Right renal cortex interstitium (tissue), 3 donors: Measurements from ENCODE around the gene CACNA1F. TPM values are rescaled to one million over a fixed set of nuclear protein-coding genes. Genes with fewer than 3 reads are reported as not detected.

Experiments used
- DNase-seq, 3 donors: peaks; one replicate each; pipeline ENCODE4 v3.0.0-alpha.2; 2013; ENCODE audit warnings: low read depth in 3 of 3, low spot score in 2 of 3
- polyA plus RNA-seq, 3 donors: library from polyadenylated mRNA; unstranded; fragments of 120-200 nt; gene quantifications; one replicate each; pipeline ENCODE4 v1.2.1, GENCODE V29; 2013; ENCODE audit not compliant: insufficient read length in 3 of 3

Gene CACNA1F
- polyA plus RNA-seq, 3 donors = 0.15 to 0.29 (median 0.17) TPM

DNA sequence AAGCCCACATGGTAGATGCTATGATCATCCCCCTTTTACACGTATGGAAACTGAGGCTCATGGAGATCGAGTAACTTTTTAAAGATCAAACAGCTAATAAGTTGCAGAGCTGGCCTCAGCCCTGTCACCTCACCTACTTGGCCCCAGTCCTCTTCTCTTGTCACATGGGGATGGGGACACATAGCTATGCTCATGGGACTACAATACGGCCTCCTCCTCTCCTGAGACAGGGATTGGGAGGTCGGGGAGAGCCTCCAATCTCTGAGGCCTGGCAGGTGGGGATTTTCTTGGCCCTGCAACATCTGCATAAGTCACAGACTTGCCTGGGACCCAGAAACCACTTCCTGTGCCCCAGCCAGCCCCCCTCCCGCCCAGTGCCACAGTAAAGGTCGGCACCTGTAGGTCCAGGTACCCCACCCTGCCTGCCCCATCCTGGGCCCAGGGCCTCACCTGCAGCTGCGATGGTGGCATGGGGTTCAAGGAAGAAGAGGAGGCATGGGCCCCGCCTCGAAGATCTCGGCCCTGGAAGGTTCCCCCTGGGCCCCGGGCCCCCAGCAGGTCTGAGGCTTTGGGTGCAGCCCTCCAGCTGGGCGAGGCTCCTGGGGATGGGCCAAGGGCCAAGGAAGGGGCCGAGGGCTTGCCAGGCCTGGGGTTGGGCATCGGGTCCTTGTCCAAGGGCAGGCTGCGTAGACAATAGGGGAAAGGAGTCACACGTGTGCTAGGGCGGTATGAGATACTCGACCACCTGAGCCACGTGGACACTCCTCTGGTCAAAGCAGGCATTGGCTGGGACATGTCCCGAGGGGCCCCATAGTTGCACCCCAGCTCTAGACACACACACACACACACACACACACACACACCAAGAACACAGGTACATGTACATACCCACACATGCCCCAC, 25.0 kb upstream of the CACNA1F start:
- DNase-seq = no peak

DNA sequence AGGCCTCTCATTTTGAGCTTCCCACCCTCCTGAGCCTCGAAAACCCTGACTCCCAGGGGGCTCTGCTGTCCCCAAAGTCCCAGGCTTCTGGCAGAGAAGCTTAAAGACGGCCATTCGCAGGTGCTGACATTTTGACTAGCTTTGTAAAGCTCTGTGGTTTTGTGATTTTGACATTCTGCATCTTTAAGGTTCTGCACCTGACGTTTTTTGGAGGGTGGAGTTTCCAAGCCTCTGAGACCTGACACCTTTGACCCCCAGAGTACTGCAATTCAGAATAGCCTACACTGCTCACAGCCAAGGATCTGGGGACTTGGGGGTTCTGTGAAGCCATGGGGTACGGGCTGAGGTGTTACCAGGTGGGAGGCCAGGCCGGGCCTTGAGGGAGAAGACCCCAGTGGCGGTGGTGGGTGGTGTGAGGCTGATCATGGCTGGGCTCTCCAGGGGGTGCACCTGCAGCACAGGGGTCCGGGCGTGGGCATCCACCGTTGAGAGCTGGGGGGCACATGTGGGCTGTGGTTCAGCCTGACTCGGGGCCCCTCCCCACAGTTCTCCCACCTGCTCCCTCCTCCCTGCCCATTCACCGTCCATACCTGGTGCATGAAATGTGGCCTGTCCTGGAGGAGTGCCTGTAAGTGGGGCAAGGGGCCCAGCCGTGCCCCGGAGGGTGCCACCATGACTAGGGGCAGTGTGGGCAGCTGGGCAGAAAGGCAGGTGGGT, 24.1 kb upstream of the CACNA1F start:
- DNase-seq = no peak

GRCh38 chrX:49256268-49256995, 23.3 kb upstream of the CACNA1F start:
- no peak for DNase-seq

DNA sequence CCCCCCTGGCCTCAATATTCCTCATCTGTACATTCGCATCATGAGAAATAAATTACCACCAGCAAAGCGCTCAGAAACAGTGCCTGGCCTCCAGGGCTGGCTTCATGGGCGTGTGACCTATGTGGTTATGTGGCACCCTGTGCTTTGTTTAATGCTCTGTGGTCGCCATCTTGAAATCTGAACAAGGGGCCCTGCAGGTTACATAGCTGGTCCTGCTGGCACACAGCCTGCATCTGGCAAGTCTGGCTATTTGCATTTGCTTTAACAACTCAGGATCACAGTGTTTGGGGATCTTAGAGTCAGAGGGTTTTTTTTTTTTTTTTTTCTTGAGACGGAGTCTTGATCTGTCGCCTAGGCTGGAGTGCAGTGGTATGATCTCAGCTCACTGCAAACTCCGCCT, 21.5 kb upstream of the CACNA1F start:
- no peak for DNase-seq

DNA sequence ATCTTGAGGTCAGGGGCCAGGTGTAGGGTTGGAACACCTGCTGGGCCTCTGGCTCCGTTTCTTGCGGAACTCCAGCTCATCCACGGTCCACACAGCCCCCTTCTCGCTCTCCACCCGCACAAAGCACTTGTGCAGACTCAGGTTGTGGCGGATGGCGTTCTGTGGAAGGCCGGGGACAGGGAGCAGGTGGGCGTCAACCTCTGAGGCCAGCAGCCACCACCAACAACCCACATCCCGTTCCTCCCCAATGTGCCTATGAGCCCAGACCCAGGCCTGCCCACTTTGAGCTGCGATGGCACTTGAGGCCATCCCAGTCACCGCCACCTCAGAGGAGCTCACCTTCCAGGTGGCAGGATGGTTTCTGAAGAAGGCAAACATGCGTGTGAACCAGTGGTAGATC, 18.2 kb upstream of the CACNA1F start:
- no peak for DNase-seq

DNA sequence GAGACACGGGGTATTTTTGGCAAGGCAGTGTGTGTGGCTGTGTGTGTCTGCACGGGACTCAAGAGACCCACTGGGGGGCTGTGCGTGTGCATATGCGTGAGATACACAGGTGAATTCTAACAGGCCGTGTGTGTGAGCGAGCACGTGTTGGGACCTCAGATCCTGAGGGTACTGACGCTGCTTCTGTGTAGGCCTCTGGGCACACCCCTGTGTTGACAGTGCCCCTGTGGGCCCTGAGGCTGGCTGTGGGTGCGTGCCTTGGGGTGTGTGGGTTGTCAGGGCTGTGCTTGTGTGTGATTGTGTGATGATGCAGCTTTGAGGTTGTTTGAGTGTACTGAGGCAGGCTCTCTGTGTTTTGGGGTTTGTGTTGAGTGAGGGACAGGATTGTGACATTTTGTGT, 17.4 kb upstream of the CACNA1F start:
- DNase-seq = no peak

DNA sequence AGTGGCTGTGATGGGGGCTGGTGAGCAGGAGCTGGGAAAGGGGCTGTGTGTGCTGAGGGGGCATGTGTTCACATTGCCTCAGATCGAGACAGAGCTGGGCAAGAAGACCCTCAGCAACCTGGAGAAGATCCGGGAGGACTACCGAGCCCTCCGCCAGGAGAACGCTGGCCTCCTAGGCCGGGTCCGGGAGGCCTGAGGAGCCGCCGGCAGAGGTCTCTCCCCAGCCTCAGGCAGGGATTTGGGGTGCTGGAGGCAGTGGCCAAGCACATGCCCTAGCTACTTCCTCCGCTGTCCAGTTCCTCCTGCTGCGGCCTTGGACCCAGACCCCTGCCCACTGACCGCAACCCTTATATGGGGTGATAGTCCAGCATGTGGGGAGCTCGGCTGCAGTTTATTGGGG, 16.9 kb upstream of the CACNA1F start:
- no peak for DNase-seq

GRCh38 chrX:49249616-49250015, 16.5 kb upstream of the CACNA1F start:
- DNase-seq = no peak

DNA sequence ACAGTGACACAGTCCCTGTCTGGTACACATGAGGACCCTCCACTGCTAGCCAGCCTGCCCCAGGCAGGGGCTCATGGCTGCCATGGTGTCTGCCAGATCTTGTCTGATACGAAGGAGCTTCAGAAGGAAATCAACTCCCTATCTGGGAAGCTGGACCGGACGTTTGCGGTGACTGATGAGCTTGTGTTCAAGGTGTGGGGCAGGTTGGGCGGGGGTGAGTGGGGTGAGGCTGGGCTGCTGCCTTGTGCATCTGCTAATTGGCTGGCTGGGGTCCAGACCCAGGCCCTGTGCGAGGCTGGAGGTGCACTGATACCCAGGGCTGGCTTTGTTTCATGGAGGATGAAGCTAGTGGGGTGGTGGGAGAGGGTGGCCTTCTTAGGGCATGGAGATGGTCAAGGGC, 15.9 kb upstream of the CACNA1F start:
- no peak for DNase-seq

- no peak for DNase-seq
Measured at GRCh38 chrX:49247916-49248811, 15.0 kb upstream of the CACNA1F start.

DNA sequence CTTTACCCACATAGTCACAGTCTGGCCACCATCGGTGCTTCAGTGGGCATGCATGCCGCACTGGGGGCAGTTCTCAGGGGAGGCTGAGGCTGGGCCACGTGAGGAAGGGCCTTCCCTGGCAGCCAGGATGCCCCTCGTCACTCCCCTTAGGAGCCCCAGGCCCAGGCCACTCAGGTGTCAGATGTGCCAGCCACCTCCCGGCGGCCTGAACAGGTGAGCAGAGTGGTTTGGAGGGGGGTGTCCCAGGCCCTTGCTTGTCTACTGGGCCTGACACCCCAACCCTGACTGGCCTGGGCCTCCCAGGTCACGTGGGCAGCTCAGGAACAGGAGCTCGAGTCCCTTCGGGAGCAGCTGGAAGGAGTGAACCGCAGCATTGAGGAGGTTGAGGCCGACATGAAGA, 14.2 kb upstream of the CACNA1F start:
- no peak for DNase-seq

- DNase-seq = no peak
Measured at GRCh38 chrX:49246541-49246940, 13.4 kb upstream of the CACNA1F start.

- DNase-seq = no peak
Measured at GRCh38 chrX:49244207-49244606, 11.1 kb upstream of the CACNA1F start.

DNA sequence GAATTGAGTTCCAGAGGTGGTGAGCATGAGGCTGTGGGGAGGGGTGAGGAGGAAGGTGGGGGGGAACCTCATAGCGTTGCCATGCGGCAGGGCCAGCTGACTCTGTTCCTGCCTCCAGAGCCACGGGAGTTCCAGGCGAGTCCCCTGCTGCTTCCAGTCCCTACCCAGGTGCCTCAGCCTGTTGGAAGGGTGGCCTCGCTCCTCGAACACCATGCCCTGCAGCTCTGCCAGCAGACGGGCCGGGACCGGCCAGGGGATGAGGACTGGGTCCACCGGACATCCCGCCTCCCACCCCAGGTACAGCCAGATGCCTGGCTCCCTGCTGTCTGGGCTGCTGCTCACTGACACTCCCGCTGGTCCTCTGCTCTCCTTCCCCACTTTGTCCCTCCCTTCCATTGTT, 10.0 kb upstream of the CACNA1F start:
- DNase-seq = no peak

DNA sequence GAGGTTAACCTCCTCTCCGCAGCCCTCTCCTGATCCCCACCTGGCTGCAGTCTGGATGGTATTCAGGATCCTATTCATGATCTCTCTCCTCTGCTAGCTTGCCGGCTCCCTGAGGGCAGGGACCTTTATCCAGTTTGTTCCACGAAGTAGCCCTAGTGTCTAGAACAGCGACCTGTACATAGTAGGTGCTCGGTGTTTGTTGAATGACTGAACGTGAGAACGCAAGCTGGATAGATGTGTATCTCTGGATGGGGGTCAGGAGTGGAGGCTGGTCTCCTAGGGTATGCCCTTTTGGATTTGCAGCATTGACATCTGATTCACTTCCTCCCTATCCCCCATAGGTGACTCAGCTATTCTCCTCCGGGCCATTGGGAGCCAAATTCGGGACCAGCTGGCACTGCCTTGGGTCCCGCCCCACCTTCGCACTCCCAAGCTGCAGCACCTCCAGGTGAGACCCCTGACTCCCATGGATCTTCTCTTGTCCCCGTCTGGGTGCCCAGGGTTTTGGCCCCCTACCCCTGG, 9.5 kb upstream of the CACNA1F start:
- no peak for DNase-seq

DNA sequence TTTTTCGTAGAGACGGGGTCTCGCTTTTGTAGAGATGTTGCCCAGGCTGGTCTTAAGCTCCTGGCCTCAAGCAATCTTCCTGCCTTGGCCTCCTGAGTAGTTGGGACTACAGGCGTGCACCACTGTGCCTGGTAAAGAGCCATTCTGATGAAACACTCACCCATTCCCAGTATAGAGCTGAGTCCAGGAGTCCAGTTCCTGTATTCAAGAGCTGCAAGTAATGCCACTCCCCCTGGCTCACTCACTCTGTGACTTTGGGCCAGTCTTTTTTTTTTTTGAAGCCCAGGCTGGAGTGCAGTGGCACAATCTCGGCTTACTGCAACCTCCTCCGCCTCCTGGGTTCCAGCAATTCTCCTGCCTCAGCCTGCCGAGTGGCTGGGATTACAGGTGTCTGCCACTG, 5.6 kb upstream of the CACNA1F start:
- no peak for DNase-seq

DNA sequence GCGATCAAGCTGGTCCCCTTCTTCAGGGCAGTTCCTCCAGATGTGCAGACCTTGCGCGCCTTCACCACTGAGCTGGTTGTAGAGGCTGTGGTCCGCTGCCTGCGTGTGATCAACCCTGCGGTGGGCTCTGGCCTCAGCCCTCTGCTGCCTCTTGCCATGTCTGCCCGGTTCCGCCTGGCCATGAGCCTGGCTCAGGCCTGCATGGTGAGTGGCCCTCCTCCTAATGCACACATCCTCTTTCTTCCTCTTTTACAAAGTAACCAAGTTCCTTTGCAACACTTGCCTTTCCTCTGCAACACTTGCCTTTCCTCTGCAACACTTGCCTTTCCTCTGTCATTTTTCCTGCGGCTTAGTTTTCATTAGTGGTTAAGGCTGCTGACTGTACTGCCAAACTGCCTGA, 3.9 kb upstream of the CACNA1F start:
- no peak for DNase-seq

DNA sequence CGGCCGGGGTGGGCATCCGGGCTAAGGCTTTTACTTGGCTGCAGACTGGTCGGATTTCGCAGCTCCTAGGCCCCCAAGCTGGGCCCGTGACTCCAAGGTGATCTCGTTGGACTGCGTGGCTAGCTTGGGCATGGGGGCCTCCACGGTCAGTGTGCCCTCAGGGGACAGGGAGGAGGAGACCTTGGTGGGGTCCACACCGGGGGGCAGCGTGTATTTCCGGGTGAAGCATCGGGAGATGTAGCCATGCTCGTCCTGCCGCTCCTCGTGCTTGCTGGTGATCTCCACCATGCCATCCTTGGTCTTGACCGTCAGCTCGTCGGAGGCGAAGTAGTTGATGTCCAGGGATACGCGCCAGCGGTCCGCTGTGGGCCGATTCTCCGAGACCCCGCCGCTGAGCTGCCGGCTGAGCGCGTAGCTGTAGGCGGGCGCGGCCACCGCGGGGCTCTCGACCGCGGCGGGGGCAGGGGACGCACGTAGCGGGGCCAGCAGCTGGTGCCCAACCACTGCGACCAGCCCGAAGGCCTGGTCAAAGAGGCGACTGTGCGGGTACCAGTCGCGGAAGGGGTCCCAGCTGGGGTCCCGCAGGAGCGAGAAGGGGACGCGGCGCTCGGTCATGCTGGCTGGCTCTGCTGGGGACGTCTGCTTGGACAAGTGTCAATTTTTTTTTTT, 881 bp upstream of the CACNA1F start:
- no peak for DNase-seq

DNA sequence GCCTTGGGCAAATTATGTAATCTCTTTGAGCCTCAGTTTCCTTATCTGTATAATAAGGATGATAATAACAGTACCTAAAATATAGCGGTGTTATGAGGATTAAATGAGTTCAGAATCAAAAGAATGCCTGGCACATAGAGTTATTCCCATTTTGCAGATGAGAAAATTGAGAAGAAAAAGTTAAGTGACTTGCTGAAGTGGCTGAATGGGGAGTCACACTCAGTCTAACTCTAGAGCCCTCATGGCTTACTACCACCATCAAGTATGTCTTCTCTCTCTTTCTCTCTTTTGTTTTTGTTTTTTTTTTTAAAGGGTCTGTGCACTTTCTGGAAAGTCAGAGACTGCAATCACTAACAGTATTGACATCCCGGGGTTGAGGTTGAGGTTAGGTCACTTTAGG, 615 bp downstream of the CACNA1F start:
- DNase-seq = no peak
